Natural killer cell (primary cell): ENCODE data around the gene SLC6A11. TPM values are rescaled to one million over a fixed set of nuclear protein-coding genes. Genes with fewer than 3 reads are reported as not detected.

ENCODE experiments used
- ATAC-seq, 3 donors: fragments of 150-1000 bp in 2 of 3; fragments of 200-7000 bp in 1 of 3; cut with Tn5 transposase; 1 replicate in 1 of 3; 2 replicates in 2 of 3; pipeline ENCODE4 v1.10.0; 2021; ENCODE audit warnings: mild to moderate bottlenecking in 2 of 3, moderate library complexity in 2 of 3
- DNase-seq, 2 donors: peaks; one replicate each; pipeline versions ENCODE4 v3.0.0 to v3.0.0-alpha.2; 2013 to 2021; ENCODE audit warnings: mixed read lengths in 1 of 2
- H3K27ac ChIP-seq: one replicate; pipeline ENCODE4 v1.5.1; 2013; ENCODE audit warnings: mild to moderate bottlenecking, low read length
- H3K27me3 ChIP-seq: one replicate; pipeline ENCODE4 v1.6.1; 2013; ENCODE audit warnings: low read length; ENCODE audit not compliant: control insufficient read depth, insufficient read depth
- H3K36me3 ChIP-seq: one replicate; pipeline ENCODE4 v1.6.1; 2013; ENCODE audit warnings: low read length; ENCODE audit not compliant: control insufficient read depth, insufficient read depth
- H3K4me1 ChIP-seq: one replicate; pipeline ENCODE4 v1.6.1; 2013; ENCODE audit warnings: low read length; ENCODE audit not compliant: control insufficient read depth, insufficient read depth
- H3K4me3 ChIP-seq: one replicate; pipeline ENCODE4 v1.5.1; 2013; ENCODE audit warnings: low read length
- H3K9me3 ChIP-seq: one replicate; pipeline ENCODE4 v1.6.1; 2013; ENCODE audit warnings: low read length; ENCODE audit not compliant: control insufficient read depth, insufficient read depth
- H3K27ac Mint-ChIP-seq, 2 donors: one replicate each; pipeline ENCODE4 v1.8.0; 2022; ENCODE audit warnings: mild to moderate bottlenecking in 2 of 2, mixed read lengths in 2 of 2, moderate library complexity in 1 of 2
- H3K27me3 Mint-ChIP-seq, 2 donors: one replicate each; pipeline ENCODE4 v1.8.0; 2022; ENCODE audit warnings: low read depth in 2 of 2, mixed read lengths in 2 of 2
- H3K36me3 Mint-ChIP-seq: one replicate; pipeline ENCODE4 v1.8.0; 2022; ENCODE audit warnings: mixed read lengths
- H3K4me1 Mint-ChIP-seq, 2 donors: one replicate each; pipeline ENCODE4 v1.8.0; 2022; ENCODE audit warnings: mixed read lengths in 2 of 2
- H3K4me3 Mint-ChIP-seq: one replicate; pipeline ENCODE4 v1.8.0; 2022; ENCODE audit warnings: mild to moderate bottlenecking, moderate library complexity, mixed read lengths
- H3K9me3 Mint-ChIP-seq, 2 donors: one replicate each; pipeline ENCODE4 v1.8.0; 2022; ENCODE audit warnings: mixed read lengths in 2 of 2
- WGBS: methylation state at CpG from one replicate; pipeline ENCODE4 v1.1.7; 2013; ENCODE audit warnings: missing lambda C conversion rate; ENCODE audit not compliant: insufficient coverage; 5-methylcytosine and 5-hydroxymethylcytosine counted together
- intact Hi-C: fragments of 100-400 bp; cut with micrococcal nuclease; formaldehyde crosslinking; loops from one replicate; pipeline ENCODE4 v1.14.2; 2022
- total RNA-seq, 4 donors: library from RNA; stranded (reverse); fragments of 120-200 nt in 1 of 4; gene quantifications; one replicate each; pipeline versions ENCODE4 v1.2.3 to v1.2.4, GENCODE V29; 2013 to 2022
- TF ChIP-seq, protein P1 (sequence below): fragments of 200-600 bp; IDR thresholded peaks from one replicate; pipeline ENCODE4 v1.8.0; 2022; ENCODE audit warnings: antibody characterized with exemption

SLC6A11 gene
- total RNA-seq, 3 donors from 2014 or later (not counting 1 experiment from before 2014, with no cell fraction given) = not detected

DNA sequence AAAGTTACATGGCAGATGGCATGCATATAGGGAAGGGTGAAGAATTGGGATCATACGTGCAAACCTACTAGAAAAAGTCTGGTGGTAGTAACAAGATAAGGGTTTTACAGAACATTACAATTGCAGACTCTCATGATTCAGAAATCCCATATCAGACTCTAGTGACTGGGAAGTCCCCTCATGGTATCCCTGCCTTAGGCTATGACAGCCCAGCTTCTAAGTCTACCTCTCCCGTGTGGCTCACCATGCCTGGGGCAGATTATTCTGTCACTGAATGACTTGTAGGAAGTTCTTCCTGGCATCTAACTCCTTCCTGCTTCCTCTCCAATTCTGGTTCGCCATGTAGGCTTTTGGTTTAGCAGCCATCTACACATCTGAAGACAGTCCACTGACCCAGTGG, 5.7 kb upstream of the SLC6A11 start:
- Histone ChIP-seq H3K27ac (no peak overlapping the region), H3K36me3 (no peaks in the 10 kb centered on the region), H3K4me3 (no peak overlapping the region), H3K9me3 (no peaks in the 10 kb centered on the region), H3K27me3 (peaks cover 7% of the 10 kb centered on the region), H3K4me1 (no peaks in the 10 kb centered on the region)
- Mint-ChIP-seq H3K27me3 (peaks cover 11 to 14% of the 10 kb centered on the region in 2 donors), H3K9me3 (no peaks in the 10 kb centered on the region), H3K4me1 (no peaks in the 10 kb centered on the region), H3K4me3 (no peak overlapping the region), H3K36me3 (no peaks in the 10 kb centered on the region), H3K27ac (no peak overlapping the region)
- TF ChIP-seq, protein P1, sequence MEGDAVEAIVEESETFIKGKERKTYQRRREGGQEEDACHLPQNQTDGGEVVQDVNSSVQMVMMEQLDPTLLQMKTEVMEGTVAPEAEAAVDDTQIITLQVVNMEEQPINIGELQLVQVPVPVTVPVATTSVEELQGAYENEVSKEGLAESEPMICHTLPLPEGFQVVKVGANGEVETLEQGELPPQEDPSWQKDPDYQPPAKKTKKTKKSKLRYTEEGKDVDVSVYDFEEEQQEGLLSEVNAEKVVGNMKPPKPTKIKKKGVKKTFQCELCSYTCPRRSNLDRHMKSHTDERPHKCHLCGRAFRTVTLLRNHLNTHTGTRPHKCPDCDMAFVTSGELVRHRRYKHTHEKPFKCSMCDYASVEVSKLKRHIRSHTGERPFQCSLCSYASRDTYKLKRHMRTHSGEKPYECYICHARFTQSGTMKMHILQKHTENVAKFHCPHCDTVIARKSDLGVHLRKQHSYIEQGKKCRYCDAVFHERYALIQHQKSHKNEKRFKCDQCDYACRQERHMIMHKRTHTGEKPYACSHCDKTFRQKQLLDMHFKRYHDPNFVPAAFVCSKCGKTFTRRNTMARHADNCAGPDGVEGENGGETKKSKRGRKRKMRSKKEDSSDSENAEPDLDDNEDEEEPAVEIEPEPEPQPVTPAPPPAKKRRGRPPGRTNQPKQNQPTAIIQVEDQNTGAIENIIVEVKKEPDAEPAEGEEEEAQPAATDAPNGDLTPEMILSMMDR = no peak
- intact Hi-C loops = no loop called here
- DNase-seq (no peak), ATAC-seq (no peak)
- WGBS = 78% methylated on average over 3 of the region's 3 CpGs

DNA sequence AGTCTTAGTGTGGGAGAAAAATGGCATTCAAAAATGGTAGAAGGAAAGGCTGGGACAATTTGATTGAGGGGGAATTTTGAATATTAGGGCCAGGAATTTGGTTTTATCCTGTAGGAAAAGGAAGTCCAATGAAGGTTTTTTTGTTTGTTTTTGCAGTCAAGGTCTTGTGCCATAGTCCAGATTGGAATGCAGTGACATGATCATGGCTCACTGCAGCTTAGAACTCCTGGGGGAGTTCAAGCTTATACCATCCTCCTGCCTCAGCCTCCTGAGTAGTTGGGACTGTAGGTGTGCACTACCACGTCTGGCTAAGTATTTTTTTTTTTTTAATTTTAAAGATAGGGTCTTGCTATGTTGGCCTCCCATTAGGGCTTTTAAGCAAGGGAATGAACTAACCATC, 2.6 kb upstream of the SLC6A11 start:
- Histone ChIP-seq H3K27me3 (peaks cover 7% of the 10 kb centered on the region), H3K4me1 (no peaks in the 10 kb centered on the region), H3K4me3 (no peak overlapping the region), H3K27ac (no peak overlapping the region), H3K9me3 (no peaks in the 10 kb centered on the region), H3K36me3 (no peaks in the 10 kb centered on the region)
- Mint-ChIP-seq H3K4me1 (no peaks in the 10 kb centered on the region), H3K27ac (no peak overlapping the region), H3K27me3 (peaks cover 17 to 23% of the 10 kb centered on the region in 2 donors), H3K36me3 (no peaks in the 10 kb centered on the region), H3K4me3 (no peak overlapping the region), H3K9me3 (no peaks in the 10 kb centered on the region)
- TF ChIP-seq, protein P1 = no peak
- intact Hi-C loops = no loop called here
- DNase-seq = no peak
- no CpG with 5 or more reads among the region's 1 CpG for WGBS
- no peak for ATAC-seq

DNA sequence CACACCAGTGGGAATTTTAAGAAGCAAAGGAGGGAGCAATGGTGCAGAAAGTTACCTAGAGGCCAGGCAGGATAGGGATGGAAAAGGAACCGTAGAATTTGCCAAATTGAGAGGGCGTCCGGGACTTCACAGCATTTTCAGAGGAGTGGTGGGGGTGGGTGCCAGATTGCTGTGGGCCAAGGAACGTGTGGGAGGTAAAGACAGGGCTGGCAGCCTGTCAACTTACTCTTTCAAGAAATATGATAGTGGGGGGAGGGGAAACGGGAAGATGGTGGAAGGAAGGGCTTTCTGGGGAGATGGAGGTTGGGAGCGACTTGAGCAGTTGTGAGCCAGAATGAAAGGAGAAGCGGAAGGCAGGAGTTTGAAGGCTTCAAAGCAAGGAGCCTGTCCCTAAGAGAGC, 1.4 kb upstream of the SLC6A11 start:
- Mint-ChIP-seq H3K4me1 (no peaks in the 10 kb centered on the region), H3K27ac (no peak overlapping the region), H3K27me3 (peaks cover 17 to 32% of the 10 kb centered on the region in 2 donors), H3K9me3 (no peaks in the 10 kb centered on the region), H3K36me3 (no peaks in the 10 kb centered on the region), H3K4me3 (no peak overlapping the region)
- no peak overlapping the region for H3K27ac ChIP-seq
- intact Hi-C loops = no loop called here
- no peaks in the 10 kb centered on the region for H3K9me3 ChIP-seq
- no peak overlapping the region for H3K4me3 ChIP-seq
- TF ChIP-seq, protein P1 = no peak
- 78% methylated on average over 7 of the region's 7 CpGs for WGBS
- H3K36me3 ChIP-seq = no peaks in the 10 kb centered on the region
- peaks cover 7% of the 10 kb centered on the region for H3K27me3 ChIP-seq
- ATAC-seq (no peak), DNase-seq (no peak)
- no peaks in the 10 kb centered on the region for H3K4me1 ChIP-seq

DNA sequence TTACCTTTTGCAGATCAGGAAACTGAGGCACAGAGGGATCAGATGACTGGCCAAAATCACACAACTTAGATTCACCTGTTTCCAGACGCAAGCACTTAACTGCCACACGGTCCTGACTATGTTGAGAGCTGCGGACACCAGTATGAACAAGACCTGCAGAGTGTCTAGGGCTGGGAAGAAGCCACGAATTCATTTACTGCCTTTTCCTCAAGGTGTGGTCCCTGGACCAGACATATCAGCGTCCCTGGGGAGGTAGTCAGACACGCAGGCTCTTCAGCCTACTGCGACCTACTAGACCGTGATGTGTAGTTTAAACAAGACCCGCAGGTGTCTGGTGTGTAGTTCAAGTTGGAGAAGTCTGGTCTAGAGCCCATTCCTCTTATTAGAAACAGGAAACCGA, 541 bp upstream of the SLC6A11 start:
- no peaks in the 10 kb centered on the region for H3K36me3 Mint-ChIP-seq
- peaks cover 7% of the 10 kb centered on the region for H3K27me3 ChIP-seq
- WGBS = 83% methylated on average over 10 of the region's 10 CpGs
- no peak overlapping the region for H3K27ac Mint-ChIP-seq
- no peaks in the 10 kb centered on the region for H3K9me3 ChIP-seq
- H3K4me3 ChIP-seq = no peak overlapping the region
- no peak overlapping the region for H3K27ac ChIP-seq
- H3K4me3 Mint-ChIP-seq = no peak overlapping the region
- no peak for ATAC-seq
- no peaks in the 10 kb centered on the region for H3K4me1 Mint-ChIP-seq
- DNase-seq = no peak
- TF ChIP-seq, protein P1 = no peak
- intact Hi-C loops = no loop called here
- H3K9me3 Mint-ChIP-seq = no peaks in the 10 kb centered on the region
- H3K27me3 Mint-ChIP-seq = peaks cover 17 to 41% of the 10 kb centered on the region in 2 donors
- no peaks in the 10 kb centered on the region for H3K4me1 ChIP-seq
- H3K36me3 ChIP-seq = no peaks in the 10 kb centered on the region
